Measurements from ENCODE around the gene FCAR. TPM values are rescaled to one million over a fixed set of nuclear protein-coding genes. Genes with fewer than 3 reads are reported as not detected.

Gene FCAR
- total RNA-seq, 1 donor from 2014 or later = 0.16 TPM

Other genes starting within 250 kb of the FCAR start
- gene LILRB1, start 243.8 kb upstream of the FCAR start, total RNA-seq = 1.3 TPM
- 0.48 TPM for gene LILRB4, start 211.2 kb upstream of the FCAR start, total RNA-seq
- gene KIR3DL3, start 149.8 kb upstream of the FCAR start, total RNA-seq = not detected
- gene KIR2DL3, start 135.7 kb upstream of the FCAR start, total RNA-seq = not detected
- gene KIR2DL1, start 104.4 kb upstream of the FCAR start, total RNA-seq = not detected
- not detected for gene KIR2DL4, start 70.6 kb upstream of the FCAR start, total RNA-seq
- gene KIR3DL1, start 57.8 kb upstream of the FCAR start, total RNA-seq = not detected
- gene KIR2DS4, start 41.6 kb upstream of the FCAR start, total RNA-seq = not detected
- gene KIR3DL2, start 23.8 kb upstream of the FCAR start, total RNA-seq = not detected
- gene NCR1, start 31.9 kb downstream of the FCAR start, total RNA-seq = 0.44 TPM
- gene NLRP7, start 73.3 kb downstream of the FCAR start, total RNA-seq = not detected
- 71.6 TPM for gene NLRP2, start 92.1 kb downstream of the FCAR start, total RNA-seq
- 0.40 TPM for gene GP6, start 164.0 kb downstream of the FCAR start, total RNA-seq
- 33.7 TPM for gene RDH13, start 188.9 kb downstream of the FCAR start, total RNA-seq
- gene EPS8L1, start 201.6 kb downstream of the FCAR start, total RNA-seq = 199 TPM
- 33.3 TPM for gene PPP1R12C, start 243.4 kb downstream of the FCAR start, total RNA-seq

All from esophagus mucosa (tissue), 1 donor.